HEK293 (cell line): Measurements from ENCODE around the gene GMDS.

Source experiments
- CTCF ChIA-PET: fragments of 350-600 bp; formaldehyde crosslinking; extraction: SDS; loops from one replicate; lab custom pipeline; 2021; ENCODE audit warnings: antibody characterized with exemption; lab: Yijun Ruan, JAX
- POLR2A ChIA-PET: fragments of 300-600 bp; formaldehyde crosslinking; extraction: SDS; loops from one replicate; lab custom pipeline; 2020; ENCODE audit warnings: antibody characterized with exemption, inconsistent platforms; lab: Yijun Ruan, JAX
- H3K27ac ChIP-seq: fragments of 200-500 bp; sonication (Bioruptor generic); 2 replicates; pipeline ENCODE4 v1.5.1; 2014; ENCODE audit warnings: low read depth, low read length, control low read depth, inconsistent platforms; ENCODE audit errors: extremely low read depth
- H3K36me3 ChIP-seq, 2 experiments: fragments of 200-500 bp in 1 of 2; sonication (Bioruptor generic) in 1 of 2; 1 replicate in 1 of 2; 2 replicates in 1 of 2; pipeline ENCODE4 v1.5.1; 2014 to 2017; ENCODE audit warnings: inconsistent platforms in 2 of 2, low read length in 2 of 2; ENCODE audit not compliant: control insufficient read depth in 2 of 2, insufficient read depth in 1 of 2
- H3K4me1 ChIP-seq: fragments of 200-500 bp; sonication (Bioruptor generic); 2 replicates; pipeline ENCODE4 v1.5.1; 2014; ENCODE audit warnings: mild to moderate bottlenecking, low read length, inconsistent platforms; ENCODE audit not compliant: control insufficient read depth, insufficient read depth
- H3K4me3 ChIP-seq: 2 replicates; pipeline ENCODE4 v1.5.1; 2011; ENCODE audit warnings: low read depth, mild to moderate bottlenecking, control low read depth, low read length, moderate library complexity
- H3K9me3 ChIP-seq: fragments of 200-500 bp; sonication (Bioruptor generic); 2 replicates; pipeline ENCODE4 v1.5.1; 2014; ENCODE audit warnings: low read depth, low read length, inconsistent platforms; ENCODE audit not compliant: control insufficient read depth, insufficient read depth
- BCL11B ChIP-seq: fragments of 450-650 bp; formaldehyde crosslinking; IDR thresholded peaks from 2 replicates; pipeline ENCODE4 v1.5.1; 2016; ENCODE audit warnings: low read depth, missing biosample characterization, missing genetic modification characterization
- HOXD13 ChIP-seq: sonication (generic); formaldehyde crosslinking; IDR thresholded peaks from 2 replicates; pipeline ENCODE4 v1.8.0; 2022; ENCODE audit warnings: missing genetic modification reagents, borderline replicate concordance
- MYNN ChIP-seq: fragments of 450-650 bp; formaldehyde crosslinking; IDR thresholded peaks from 2 replicates; pipeline ENCODE4 v1.5.1; 2016; ENCODE audit warnings: missing biosample characterization, missing genetic modification characterization, borderline replicate concordance
- REPIN1 ChIP-seq: fragments of 450-650 bp; formaldehyde crosslinking; IDR thresholded peaks from 2 replicates; pipeline ENCODE4 v1.5.1; 2017; ENCODE audit warnings: missing biosample characterization, missing genetic modification characterization, low read depth
- ZFP3 ChIP-seq: fragments of 450-650 bp; formaldehyde crosslinking; IDR thresholded peaks from 2 replicates; pipeline ENCODE4 v1.5.1; 2016; ENCODE audit warnings: low read depth, missing biosample characterization, missing genetic modification characterization
- ZNF248 ChIP-seq: fragments of 450-650 bp; formaldehyde crosslinking; IDR thresholded peaks from 2 replicates; pipeline ENCODE4 v1.5.1; 2017; ENCODE audit warnings: missing biosample characterization, missing genetic modification characterization
- ZNF473 ChIP-seq: fragments of 450-650 bp; formaldehyde crosslinking; IDR thresholded peaks from 2 replicates; pipeline ENCODE4 v1.5.1; 2017; ENCODE audit warnings: missing biosample characterization, missing genetic modification characterization
- ZNF510 ChIP-seq: fragments of 450-650 bp; formaldehyde crosslinking; IDR thresholded peaks from 2 replicates; pipeline ENCODE4 v1.5.1; 2018; ENCODE audit warnings: mild to moderate bottlenecking, missing genetic modification characterization, missing biosample characterization; ENCODE audit not compliant: insufficient replicate concordance
- ZNF561 ChIP-seq: fragments of 450-650 bp; IDR thresholded peaks from 2 replicates; pipeline ENCODE4 v1.5.1; 2018; ENCODE audit warnings: missing biosample characterization, missing genetic modification characterization, borderline replicate concordance
- ZNF747 ChIP-seq: fragments of 450-650 bp; formaldehyde crosslinking; IDR thresholded peaks from 2 replicates; pipeline ENCODE4 v1.5.1; 2016; ENCODE audit warnings: missing biosample characterization, missing genetic modification characterization
- ZSCAN16 ChIP-seq: fragments of 450-650 bp; formaldehyde crosslinking; IDR thresholded peaks from 2 replicates; pipeline ENCODE4 v1.5.1; 2016; ENCODE audit warnings: missing biosample characterization, missing genetic modification characterization
- TF ChIP-seq, protein P1 (sequence below): fragments of 450-650 bp; formaldehyde crosslinking; IDR thresholded peaks from 2 replicates; pipeline ENCODE4 v1.5.1; 2016; ENCODE audit warnings: missing biosample characterization, missing genetic modification characterization, borderline replicate concordance
- TF ChIP-seq, protein P2 (sequence below): fragments of 450-650 bp; formaldehyde crosslinking; IDR thresholded peaks from 2 replicates; pipeline ENCODE4 v1.5.1; 2016; ENCODE audit warnings: missing biosample characterization, missing genetic modification characterization, borderline replicate concordance
- TF ChIP-seq, protein P3 (sequence below): fragments of 450-650 bp; formaldehyde crosslinking; conservative IDR thresholded peaks from 2 replicates; pipeline ENCODE4 v1.5.1; 2016; ENCODE audit warnings: low read depth, missing biosample characterization, missing genetic modification characterization
- TF ChIP-seq, protein P4 (sequence below): fragments of 450-650 bp; formaldehyde crosslinking; IDR thresholded peaks from 2 replicates; pipeline ENCODE4 v1.5.1; 2017; ENCODE audit warnings: missing biosample characterization, missing genetic modification characterization

Gene GMDS

DNA sequence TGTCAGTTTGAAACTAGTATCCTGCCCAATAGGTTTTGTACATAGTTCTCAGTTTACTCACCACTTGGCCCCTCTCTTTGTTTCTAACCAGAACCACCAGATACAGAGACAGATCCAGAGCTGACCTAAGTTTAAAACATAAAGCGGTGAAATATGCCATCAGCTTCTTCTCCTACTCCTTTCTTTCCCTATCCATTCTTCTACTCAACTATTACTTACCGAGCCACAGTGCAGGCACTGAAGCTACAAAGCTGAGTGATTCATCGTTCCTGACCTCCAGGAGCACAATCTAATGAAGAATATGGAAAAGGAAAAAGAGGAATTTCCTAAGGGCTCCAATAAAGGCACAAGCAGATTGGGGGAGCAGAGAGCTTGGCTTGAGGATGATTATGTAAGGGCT is 349.7 kb downstream of the GMDS start:
- ChIA-PET CTCF (interaction anchor here (0.6 kb wide), 1 partner anchor 209 kb away, joined by 3 read pairs; no protein-coding TSS in a partner anchor), POLR2A (no interaction called here)
- no peak overlapping the region for H3K4me3 ChIP-seq
- TF ChIP-seq, protein P1, sequence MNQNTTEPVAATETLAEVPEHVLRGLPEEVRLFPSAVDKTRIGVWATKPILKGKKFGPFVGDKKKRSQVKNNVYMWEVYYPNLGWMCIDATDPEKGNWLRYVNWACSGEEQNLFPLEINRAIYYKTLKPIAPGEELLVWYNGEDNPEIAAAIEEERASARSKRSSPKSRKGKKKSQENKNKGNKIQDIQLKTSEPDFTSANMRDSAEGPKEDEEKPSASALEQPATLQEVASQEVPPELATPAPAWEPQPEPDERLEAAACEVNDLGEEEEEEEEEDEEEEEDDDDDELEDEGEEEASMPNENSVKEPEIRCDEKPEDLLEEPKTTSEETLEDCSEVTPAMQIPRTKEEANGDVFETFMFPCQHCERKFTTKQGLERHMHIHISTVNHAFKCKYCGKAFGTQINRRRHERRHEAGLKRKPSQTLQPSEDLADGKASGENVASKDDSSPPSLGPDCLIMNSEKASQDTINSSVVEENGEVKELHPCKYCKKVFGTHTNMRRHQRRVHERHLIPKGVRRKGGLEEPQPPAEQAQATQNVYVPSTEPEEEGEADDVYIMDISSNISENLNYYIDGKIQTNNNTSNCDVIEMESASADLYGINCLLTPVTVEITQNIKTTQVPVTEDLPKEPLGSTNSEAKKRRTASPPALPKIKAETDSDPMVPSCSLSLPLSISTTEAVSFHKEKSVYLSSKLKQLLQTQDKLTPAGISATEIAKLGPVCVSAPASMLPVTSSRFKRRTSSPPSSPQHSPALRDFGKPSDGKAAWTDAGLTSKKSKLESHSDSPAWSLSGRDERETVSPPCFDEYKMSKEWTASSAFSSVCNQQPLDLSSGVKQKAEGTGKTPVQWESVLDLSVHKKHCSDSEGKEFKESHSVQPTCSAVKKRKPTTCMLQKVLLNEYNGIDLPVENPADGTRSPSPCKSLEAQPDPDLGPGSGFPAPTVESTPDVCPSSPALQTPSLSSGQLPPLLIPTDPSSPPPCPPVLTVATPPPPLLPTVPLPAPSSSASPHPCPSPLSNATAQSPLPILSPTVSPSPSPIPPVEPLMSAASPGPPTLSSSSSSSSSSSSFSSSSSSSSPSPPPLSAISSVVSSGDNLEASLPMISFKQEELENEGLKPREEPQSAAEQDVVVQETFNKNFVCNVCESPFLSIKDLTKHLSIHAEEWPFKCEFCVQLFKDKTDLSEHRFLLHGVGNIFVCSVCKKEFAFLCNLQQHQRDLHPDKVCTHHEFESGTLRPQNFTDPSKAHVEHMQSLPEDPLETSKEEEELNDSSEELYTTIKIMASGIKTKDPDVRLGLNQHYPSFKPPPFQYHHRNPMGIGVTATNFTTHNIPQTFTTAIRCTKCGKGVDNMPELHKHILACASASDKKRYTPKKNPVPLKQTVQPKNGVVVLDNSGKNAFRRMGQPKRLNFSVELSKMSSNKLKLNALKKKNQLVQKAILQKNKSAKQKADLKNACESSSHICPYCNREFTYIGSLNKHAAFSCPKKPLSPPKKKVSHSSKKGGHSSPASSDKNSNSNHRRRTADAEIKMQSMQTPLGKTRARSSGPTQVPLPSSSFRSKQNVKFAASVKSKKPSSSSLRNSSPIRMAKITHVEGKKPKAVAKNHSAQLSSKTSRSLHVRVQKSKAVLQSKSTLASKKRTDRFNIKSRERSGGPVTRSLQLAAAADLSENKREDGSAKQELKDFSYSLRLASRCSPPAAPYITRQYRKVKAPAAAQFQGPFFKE (tag by site-specific recombination): no peak
- no peak for TF ChIP-seq BCL11B (tag by site-specific recombination)
- no peak for TF ChIP-seq ZNF561 (tag by site-specific recombination)
- TF ChIP-seq ZNF747 (tag by site-specific recombination): no peak
- no peak for TF ChIP-seq ZSCAN16 (tag by site-specific recombination)
- TF ChIP-seq, protein P2, sequence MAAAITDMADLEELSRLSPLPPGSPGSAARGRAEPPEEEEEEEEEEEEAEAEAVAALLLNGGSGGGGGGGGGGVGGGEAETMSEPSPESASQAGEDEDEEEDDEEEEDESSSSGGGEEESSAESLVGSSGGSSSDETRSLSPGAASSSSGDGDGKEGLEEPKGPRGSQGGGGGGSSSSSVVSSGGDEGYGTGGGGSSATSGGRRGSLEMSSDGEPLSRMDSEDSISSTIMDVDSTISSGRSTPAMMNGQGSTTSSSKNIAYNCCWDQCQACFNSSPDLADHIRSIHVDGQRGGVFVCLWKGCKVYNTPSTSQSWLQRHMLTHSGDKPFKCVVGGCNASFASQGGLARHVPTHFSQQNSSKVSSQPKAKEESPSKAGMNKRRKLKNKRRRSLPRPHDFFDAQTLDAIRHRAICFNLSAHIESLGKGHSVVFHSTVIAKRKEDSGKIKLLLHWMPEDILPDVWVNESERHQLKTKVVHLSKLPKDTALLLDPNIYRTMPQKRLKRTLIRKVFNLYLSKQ: no peak
- TF ChIP-seq, protein P3, sequence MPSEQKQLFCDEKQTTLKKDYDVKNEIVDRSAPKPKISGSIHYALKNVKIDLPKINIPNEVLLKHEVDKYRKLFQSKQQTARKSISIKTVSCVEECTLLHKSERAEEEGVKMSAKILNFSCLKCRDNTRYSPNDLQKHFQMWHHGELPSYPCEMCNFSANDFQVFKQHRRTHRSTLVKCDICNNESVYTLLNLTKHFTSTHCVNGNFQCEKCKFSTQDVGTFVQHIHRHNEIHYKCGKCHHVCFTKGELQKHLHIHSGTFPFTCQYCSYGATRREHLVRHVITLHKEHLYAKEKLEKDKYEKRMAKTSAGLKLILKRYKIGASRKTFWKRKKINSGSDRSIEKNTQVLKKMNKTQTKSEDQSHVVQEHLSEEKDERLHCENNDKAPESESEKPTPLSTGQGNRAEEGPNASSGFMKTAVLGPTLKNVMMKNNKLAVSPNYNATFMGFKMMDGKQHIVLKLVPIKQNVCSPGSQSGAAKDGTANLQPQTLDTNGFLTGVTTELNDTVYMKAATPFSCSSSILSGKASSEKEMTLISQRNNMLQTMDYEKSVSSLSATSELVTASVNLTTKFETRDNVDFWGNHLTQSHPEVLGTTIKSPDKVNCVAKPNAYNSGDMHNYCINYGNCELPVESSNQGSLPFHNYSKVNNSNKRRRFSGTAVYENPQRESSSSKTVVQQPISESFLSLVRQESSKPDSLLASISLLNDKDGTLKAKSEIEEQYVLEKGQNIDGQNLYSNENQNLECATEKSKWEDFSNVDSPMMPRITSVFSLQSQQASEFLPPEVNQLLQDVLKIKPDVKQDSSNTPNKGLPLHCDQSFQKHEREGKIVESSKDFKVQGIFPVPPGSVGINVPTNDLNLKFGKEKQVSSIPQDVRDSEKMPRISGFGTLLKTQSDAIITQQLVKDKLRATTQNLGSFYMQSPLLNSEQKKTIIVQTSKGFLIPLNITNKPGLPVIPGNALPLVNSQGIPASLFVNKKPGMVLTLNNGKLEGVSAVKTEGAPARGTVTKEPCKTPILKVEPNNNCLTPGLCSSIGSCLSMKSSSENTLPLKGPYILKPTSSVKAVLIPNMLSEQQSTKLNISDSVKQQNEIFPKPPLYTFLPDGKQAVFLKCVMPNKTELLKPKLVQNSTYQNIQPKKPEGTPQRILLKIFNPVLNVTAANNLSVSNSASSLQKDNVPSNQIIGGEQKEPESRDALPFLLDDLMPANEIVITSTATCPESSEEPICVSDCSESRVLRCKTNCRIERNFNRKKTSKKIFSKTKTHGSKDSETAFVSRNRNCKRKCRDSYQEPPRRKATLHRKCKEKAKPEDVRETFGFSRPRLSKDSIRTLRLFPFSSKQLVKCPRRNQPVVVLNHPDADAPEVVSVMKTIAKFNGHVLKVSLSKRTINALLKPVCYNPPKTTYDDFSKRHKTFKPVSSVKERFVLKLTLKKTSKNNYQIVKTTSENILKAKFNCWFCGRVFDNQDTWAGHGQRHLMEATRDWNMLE (tag by site-specific recombination): no peak
- no peaks in the 10 kb centered on the region for H3K9me3 ChIP-seq
- no peak overlapping the region for H3K27ac ChIP-seq
- no peaks in the 10 kb centered on the region for H3K36me3 ChIP-seq
- no peaks in the 10 kb centered on the region; the same call in 1 of the 2 replicates for H3K4me1 ChIP-seq

DNA sequence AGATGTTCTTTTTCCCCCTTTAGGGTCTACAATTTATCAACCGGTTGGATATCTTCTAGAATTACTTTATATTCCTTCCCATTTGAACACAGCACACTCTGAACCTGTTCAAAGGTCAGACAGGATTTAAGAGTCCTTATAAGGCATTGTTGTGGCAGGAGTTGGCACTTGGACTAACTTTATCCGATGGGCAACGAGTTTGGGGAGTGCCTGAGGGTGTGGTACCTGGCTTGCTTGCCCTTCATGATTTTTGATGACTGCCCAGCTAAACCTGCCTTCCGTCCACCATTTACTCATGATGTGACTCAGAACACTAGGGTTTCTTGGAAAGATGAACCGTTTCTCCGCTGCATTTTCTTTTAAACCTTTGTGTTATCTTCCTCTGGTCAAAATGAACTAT is 350.5 kb downstream of the GMDS start:
- TF ChIP-seq ZFP3 (tag by site-specific recombination): no peak
- TF ChIP-seq MYNN (tag by site-specific recombination): no peak
- no peak for TF ChIP-seq ZNF510 (tag by site-specific recombination)
- TF ChIP-seq, protein P4, sequence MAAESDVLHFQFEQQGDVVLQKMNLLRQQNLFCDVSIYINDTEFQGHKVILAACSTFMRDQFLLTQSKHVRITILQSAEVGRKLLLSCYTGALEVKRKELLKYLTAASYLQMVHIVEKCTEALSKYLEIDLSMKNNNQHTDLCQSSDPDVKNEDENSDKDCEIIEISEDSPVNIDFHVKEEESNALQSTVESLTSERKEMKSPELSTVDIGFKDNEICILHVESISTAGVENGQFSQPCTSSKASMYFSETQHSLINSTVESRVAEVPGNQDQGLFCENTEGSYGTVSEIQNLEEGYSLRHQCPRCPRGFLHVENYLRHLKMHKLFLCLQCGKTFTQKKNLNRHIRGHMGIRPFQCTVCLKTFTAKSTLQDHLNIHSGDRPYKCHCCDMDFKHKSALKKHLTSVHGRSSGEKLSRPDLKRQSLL (tag by site-specific recombination): no peak
- TF ChIP-seq REPIN1 (tag by site-specific recombination): no peak
- TF ChIP-seq HOXD13 (CRISPR knock-in tag): no peak
- TF ChIP-seq ZNF473: no peak
- no peak for TF ChIP-seq ZNF248 (tag by site-specific recombination)
- Histone ChIP-seq H3K27ac (no peak overlapping the region), H3K4me1 (no peaks in the 10 kb centered on the region; the same call in 1 of the 2 replicates), H3K4me3 (no peak overlapping the region), H3K9me3 (no peaks in the 10 kb centered on the region), H3K36me3 (no peaks in the 10 kb centered on the region)
- CTCF ChIA-PET: interaction anchor here (0.6 to 2.9 kb wide), 3 partner anchors 209 to 287 kb away, joined by 3 to 13 read pairs (median 3); no protein-coding TSS in a partner anchor
- POLR2A ChIA-PET: no interaction called here
